Dermis blood vessel endothelial cell (primary cell): ENCODE measurements around the gene CBFA2T3. TPM values are rescaled to one million over a fixed set of nuclear protein-coding genes. Genes with fewer than 3 reads are reported as not detected.

Experiments used
- DNase-seq: peaks from one replicate; pipeline ENCODE4 v3.0.0; 2010
- total RNA-seq: library from RNA; depleted of rRNA; stranded (reverse); fragments of >200 nt; gene quantifications from 2 replicates; pipeline ENCODE4 v1.2.3, GENCODE V29; 2014

Gene CBFA2T3
- total RNA-seq, 1 donor from 2014 or later: not detected

GRCh38 chr16:88938777-88939244 lies 38.2 kb downstream of the CBFA2T3 start:
- no peak for DNase-seq

GRCh38 chr16:88938119-88938776 lies 38.8 kb downstream of the CBFA2T3 start:
- DNase-seq: no peak

DNA sequence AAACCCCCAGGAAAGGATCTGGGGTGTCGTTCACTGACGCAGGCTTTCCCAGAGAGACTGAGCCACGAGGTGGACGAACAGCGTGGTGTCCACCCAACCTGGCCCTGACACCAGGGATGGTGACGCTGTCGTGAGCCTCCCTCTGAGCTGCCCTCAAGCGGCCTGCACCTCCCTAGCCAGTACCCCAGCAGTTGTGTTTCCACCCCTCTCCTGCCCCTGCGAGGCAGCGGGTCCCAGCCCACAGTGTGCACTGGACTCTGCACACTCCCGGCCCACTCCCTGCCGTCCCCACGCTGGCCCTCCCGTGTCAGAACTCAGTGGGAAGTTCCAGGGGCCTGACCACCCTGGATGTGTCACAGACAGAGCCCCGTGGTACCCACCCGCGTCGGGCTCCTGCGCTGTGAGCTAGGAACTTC lies 39.8 kb downstream of the CBFA2T3 start:
- no peak for DNase-seq

- DNase-seq: no peak
Measured at GRCh38 chr16:88936556-88937205, 40.3 kb downstream of the CBFA2T3 start.

- no peak for DNase-seq
Measured at GRCh38 chr16:88936008-88936555, 40.9 kb downstream of the CBFA2T3 start.

DNA sequence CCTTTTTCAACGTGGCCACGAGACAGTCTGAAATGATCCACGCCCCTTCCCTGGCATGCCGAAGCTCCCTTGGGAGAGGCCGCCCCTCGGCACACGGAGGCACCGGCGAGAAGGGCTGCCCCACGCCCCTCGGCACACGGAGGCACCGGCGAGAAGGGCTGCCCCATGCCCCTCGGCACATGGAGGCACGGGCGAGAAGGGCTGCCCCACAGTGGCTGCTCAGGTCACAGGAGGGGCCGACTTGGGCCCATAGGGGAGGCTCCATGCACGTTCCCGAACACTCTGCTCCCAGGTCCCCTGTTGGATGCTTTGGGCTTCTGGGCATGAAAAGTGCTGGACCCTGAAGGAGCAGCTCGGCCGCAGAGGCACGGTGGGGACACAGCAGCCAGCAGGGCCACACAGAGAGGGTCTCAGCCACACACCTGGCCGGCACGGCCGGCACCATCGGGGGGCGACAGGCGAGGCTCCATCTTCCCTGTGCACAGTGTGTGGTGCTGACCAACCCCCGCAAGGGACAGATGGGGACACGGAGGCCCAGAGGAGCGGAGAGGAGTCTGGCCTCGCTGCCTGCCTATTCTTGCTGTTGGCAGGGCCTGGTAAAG lies 42.8 kb downstream of the CBFA2T3 start:
- no peak for DNase-seq

DNA sequence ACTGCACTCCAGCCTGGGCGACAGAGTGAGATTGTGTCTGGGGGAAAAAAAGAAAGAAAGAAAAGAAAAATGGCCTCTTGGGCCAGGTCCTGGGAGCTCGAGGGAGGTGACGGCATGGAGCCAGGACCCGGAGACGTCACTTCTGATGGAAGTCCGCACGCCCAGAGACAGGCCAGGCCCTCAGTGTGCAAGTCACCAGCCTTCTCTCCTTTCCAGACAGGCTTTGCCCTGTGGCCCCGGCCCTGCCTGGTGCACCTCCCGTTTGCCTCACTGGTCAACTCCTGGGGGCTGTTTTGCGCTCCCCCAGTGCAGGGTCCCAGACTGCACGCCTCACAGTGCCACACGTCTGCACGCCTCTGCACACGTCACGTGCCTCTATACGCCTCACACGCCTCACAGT lies 44.1 kb downstream of the CBFA2T3 start:
- DNase-seq: no peak

DNA sequence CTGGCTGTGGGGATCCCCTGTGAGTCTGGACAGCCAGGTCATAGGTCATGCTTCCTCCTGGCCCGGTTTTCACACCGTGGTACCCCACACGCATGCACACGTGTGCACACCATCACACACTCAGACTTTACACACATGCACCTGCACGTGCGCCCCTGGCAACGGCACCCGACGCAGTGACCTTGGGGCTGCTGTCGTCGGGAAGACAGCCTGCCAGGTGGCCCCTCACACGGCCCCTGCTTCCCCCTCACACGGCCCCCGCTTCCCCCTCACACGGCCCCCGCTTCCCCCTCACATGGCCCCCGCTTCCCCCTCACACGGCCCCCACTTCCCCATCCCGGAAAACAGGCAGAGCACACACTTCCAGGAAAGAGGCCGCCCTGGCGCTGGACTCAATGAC lies 45.1 kb downstream of the CBFA2T3 start:
- DNase-seq: no peak

- DNase-seq: no peak
Measured at GRCh38 chr16:88931373-88931900, 45.6 kb downstream of the CBFA2T3 start.

GRCh38 chr16:88930716-88931115 lies 46.3 kb downstream of the CBFA2T3 start:
- no peak for DNase-seq

DNA sequence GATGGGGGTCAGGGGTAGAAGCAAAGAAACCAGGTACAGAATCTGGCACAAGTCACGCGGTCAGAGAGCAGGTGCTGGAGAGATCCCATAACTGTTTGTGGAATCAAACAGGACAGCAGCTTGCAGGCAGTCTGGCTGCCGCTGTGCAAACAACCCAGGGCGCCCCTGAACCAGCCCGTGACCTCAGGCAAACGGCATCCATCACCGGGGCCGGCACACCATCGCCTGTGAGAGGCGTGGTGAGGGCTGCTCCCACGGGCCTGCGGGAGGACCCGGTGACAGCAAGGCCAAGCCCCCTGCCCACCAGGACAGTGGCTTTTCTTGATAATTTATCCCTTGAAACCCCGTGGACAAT lies 47.9 kb downstream of the CBFA2T3 start:
- DNase-seq: no peak

GRCh38 chr16:88928405-88929090 lies 48.5 kb downstream of the CBFA2T3 start:
- no peak for DNase-seq

DNA sequence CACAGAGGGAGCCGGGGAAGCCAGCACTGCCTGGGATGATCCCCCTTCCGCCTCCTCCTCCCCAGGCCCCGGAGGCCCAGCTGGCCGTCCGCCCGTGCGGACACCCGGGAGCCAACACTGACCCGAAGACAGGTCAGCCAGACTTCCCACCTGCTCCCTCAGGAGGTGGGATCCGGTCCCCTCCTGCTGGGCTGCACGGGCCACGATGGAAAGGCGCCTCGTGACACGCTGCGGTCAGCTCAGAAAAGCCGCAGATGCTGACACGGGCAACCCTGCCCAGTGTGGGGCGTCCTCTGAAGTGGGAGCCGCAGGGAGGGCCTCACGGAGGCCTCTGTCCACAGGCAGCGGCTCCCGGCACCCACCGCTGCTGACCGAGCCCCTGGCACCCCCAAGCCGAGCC lies 49.3 kb downstream of the CBFA2T3 start:
- no peak for DNase-seq

DNA sequence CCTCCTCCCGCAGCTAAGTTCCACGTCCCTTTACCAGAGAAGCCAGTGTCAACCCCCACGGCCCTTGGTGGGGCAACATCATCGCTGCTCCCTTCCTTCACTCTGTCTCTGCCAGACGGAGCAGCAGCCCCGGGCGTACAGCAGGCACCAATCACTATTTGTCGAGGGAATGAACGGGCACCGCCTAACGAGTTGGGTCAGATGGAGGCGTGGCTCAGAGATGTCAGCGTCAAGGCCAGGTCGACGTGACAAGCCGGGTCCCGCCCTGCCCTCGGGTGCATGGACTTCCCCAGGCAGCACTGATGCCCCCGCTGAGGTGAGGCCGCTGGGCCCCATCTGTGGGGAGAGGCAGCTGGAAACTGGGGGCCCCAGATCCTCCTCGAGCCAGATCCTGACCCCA lies 50.0 kb downstream of the CBFA2T3 start:
- DNase-seq: no peak

GRCh38 chr16:88926374-88926990 lies 50.5 kb downstream of the CBFA2T3 start:
- DNase-seq: no peak

DNA sequence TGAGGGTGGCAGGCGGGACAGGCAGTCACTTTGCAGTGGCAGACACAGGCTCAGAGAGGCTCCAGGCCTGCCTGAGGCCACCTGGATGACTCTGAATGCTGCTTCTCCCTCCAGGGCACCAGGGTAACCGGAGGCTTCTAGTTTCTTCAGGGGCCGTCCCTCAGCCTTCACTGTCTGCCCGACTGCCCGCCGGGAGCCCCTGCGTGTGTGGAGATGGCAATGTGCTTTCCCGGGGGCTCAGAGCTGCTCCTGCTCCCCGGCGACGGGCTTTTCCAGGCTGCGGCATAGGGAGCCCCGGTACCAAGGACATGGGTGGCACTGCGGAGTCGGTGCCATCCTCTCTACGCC lies 51.5 kb downstream of the CBFA2T3 start:
- no peak for DNase-seq

DNA sequence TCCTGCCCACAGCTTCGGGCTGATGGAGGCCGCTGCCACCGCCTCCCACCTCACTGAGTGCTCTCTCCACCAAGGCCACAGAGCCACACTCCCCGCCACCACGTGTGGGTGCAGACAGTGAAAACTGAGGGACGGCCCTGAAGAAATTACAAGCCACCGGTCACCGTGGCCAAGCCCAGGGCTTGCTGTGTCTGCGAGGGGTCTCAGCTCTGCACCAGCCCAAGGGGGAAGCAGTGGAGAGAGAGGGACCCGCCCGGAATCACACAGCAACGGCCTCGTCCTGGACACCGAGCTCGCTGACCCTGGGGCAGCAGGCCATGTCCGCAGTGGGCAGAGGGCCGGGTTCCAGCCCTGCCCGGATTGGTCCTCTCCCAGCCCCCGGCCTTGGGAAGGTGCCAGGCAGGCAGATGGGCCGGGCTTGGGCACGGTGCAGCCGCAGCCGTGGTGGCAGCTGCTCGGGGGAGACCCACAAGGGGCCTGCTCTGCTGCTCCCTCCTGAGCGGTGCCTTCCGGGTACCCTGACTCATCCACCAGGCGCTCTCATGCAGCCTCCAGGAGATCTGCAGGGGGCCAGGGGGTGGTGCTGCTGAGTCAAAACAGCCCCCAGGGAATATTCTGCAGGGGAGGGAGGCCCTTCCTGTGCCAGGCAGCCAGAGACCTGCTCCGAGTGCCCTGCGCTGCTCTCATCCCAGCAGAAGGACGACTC lies 52.0 kb downstream of the CBFA2T3 start:
- peak; percentile 82 for DNase-seq

DNA sequence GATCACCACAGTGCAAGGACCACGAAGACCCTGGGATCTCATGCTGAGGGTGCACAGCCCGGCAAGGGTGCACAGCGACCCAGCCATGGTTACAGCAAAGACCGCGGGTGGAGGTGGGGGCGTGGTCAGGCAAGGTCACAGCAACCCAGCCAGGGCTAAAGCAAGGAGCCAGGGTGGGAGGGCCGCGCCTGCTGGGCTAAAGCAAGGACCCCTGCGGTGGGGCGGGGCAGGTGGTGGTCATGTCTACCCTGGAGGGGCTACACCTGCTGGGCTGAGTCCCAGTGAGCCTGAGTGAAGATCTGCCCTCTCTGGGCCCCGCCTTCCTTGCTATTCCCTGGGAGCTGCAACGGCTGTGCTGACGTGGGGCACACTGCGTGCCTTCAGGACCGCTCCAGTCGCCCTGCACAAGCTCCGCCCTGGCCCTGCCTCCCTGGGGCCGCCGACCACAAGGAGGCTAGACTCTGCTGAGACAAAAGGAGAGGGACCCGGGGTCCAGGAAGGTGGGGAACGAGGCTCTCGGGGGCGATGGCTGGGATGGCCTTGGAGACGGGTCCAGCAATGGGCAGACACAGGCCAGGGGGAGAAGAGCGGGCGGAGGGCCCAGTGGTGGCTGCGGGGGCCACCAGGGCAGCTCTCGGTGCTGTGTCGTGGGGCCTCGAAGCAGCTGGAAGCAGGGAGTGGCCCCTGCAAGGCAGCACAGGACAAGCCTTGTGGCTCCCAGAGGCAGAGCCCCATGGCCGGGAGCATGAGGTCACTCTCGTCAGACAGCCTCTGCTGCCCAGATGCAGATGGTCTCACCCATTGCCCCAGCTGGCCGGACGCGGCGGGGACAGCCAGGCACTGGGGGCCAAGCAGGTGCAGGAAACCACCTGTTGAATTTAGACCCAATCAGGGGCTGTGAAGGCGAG lies 52.8 kb downstream of the CBFA2T3 start:
- DNase-seq: no peak

DNA sequence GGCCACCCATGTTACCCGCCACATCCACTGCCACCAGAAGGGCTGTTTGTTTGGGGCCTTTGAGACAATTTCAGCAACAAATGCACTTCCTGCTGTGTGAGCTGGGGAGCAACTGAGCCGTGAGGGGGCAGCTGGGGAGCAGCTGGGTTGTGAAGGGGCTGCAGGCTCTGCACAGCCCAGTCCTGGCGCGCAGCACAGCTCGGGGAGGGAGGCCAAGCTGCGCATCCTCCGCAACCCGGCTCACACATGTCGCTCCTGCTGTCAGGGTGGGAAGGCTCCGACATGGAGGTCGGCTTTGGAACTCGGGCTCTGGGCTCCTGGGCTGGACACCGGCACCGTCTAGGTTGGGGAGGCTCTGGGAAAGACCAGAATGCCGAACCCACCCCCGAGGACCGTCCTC lies 53.6 kb downstream of the CBFA2T3 start:
- DNase-seq: no peak

DNA sequence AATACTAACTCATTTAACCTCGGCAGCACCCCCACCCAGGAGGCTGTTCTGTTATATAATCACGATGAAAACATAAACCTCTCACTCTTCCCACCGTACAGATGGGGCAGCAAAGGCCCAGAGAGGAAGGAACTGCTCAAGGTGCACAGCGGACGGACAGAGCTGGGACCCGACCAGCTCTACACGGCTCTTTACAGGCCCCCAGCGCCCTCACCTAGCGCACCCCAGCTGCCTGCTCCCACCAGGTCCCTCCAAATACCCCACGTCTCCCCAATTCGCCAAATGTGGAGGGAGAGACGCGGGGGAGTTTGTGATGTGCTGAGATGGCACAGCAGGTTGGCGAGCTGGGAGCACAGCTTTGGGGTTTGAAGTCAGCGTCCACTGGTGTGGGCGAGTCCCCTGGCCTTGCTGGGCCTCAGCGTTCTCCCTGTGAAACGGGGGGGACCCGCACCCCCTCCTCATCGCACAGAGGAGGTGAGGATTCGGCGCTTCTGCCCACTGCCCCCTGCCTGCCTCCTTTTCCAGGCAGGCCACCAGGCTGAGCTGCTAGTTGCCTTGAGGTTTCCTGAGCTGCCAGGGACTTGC lies 54.1 kb downstream of the CBFA2T3 start:
- no peak for DNase-seq
